GM18909 (cell line): Measurements from ENCODE around the gene SPTBN5.

Source experiments
- ATAC-seq: cut with Tn5 transposase; IDR thresholded peaks from one replicate; pipeline ENCODE4 v1.9.1; 2021; ENCODE audit warnings: mild to moderate bottlenecking; ENCODE audit not compliant: unreplicated experiment, poor library complexity

The SPTBN5 gene

DNA sequence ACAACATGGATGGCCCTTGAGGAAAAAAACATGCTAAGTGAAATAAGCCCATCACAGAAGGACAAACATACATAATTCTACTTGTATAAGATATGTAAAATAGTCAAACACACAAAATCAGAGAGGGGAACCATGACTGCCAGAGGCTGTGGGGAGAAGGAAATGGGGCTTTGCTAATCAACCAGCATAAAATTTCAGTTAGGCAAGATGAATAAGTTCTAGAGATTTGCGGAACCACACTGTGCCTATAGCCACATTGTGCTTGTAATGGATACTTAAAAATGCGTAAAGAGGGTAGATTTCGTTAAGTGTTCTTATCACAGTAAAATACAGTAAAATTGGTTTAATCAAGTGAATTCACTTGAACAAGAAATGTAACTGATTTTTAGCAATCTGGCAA, 33.7 kb upstream of the SPTBN5 start:
- no peak for ATAC-seq

- no peak for ATAC-seq
These were observed 32.6 kb upstream of the SPTBN5 start for GRCh38 chr15:41926185-41927056.

DNA sequence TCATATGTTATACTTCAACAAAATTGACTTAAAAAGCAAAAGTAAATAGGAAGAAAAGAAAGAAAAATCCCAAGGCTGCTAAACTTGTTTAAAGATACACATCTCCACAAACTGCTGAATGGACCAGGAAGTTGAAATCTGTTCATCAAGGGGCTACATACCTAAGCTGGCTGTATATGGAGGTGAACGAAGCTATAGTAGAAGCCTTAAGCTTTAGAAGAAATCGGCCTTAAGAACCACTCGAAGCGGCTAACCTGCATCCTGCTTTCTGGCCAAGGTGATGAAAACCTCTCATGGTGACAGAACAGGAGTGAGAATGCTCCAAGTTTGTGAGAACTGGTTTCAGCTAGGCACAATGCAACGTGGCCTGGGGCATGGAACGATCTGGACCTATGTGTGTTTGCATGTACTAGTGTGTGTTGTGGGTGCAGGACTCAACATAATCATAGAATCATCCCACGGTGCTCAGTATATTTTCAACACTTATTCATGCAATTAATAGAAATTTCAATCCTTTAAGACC, 31.3 kb upstream of the SPTBN5 start:
- ATAC-seq: no peak

DNA sequence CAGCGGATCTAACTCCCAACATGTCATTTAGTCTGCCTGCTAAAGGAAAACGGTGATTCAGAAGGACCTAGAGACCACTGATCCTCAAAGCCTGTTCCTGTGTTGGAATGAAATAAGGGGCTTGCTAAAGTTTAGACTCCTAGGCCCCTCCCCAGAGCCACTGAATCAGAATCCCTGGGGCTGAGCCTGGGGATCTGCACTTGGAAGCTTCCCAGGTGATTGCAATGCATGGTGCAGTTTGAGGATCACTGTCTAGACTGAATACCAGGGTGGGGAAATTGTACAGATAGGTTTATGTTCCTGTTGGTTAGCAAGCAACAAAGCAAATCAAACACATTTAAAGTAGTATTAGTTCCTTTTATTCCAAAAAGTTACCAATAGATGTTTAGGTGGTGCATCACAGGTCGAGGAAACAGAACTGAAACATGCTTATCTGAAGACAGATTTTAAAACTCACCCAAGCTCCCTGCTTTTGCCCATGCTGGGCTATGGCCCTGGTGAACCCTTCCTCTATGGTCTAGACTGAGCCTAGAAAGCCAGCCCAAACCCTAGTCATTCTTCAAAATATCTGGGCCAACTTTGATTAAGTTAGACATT, 29.6 kb upstream of the SPTBN5 start:
- no peak for ATAC-seq

DNA sequence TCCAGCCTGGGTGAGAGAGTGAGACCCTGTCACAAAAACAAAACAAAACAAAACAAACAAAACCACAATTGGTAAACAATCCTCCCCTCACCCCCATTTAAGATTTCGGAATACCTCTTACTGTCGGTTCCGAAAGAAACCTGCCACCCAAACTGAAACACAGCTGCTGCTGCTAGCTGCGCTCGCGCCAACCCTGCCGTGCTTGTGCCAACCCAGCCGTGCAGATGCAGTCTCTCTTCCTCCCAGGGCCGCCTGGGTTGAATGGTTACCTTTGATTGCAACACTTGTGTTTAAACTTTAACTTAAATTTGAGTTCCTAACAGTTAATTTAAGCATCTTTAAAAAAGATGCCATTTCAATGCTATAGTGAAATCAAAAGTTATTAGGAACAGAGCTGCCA, 28.5 kb upstream of the SPTBN5 start:
- no peak for ATAC-seq

DNA sequence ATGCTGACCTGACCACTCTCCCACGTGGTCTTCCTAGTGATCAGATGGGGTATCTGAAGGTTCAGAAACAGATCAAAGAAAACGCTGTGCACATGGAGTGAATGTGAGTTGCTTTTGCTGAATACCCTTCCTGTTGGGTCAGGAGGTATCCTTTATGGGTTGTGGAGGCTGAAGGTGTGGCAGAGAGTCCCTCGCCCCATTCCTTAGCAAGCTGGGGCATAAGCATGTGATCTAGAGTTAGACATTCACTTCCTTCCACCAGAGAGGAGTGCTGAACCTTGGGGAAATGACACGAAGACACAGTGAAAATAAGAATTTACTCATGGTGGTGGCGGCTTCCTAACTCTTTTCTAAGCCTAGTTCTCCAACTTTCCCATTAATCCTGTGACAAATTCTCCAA, 27.8 kb upstream of the SPTBN5 start:
- ATAC-seq: no peak

GRCh38 chr15:41921167-41921566, 27.3 kb upstream of the SPTBN5 start:
- ATAC-seq: no peak

- no peak for ATAC-seq
These were observed 26.2 kb upstream of the SPTBN5 start for GRCh38 chr15:41919954-41920538.

- ATAC-seq: no peak
These were observed 25.5 kb upstream of the SPTBN5 start for GRCh38 chr15:41919201-41919820.

- ATAC-seq: no peak
These were observed 24.8 kb upstream of the SPTBN5 start for GRCh38 chr15:41918506-41919126.

DNA sequence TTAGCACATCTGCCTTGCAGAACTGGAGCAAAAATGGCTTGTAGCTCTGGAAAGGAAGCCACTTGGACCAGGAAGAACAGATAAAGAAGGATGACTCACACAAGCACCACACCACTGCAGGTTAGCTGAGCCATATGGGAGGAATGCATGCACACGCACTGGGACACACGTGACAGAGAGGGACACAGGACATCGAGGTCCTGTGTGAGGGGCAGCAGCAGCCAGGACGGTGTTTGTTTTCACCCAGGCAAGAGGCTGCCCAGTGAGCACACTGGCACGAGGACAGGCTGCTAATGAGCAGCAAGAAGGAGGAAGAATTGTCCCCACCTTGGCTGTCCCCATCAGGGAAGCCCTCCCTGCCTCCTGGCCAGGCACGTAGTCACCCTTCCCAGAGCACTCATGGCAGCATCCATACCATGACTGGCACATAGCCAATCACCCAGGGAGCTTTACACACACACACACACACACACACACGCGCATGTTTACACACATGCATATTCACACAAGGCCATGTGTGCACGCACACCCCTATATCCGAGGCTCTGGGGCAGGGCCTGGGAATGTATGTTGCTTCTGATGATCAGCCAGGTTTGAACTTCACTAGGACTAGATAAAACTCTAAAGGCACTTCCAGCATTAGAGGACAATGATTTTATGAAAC, 24.0 kb upstream of the SPTBN5 start:
- no peak for ATAC-seq

GRCh38 chr15:41915255-41915994, 21.6 kb upstream of the SPTBN5 start:
- no peak for ATAC-seq

GRCh38 chr15:41914411-41914810, 20.6 kb upstream of the SPTBN5 start:
- ATAC-seq: no peak

DNA sequence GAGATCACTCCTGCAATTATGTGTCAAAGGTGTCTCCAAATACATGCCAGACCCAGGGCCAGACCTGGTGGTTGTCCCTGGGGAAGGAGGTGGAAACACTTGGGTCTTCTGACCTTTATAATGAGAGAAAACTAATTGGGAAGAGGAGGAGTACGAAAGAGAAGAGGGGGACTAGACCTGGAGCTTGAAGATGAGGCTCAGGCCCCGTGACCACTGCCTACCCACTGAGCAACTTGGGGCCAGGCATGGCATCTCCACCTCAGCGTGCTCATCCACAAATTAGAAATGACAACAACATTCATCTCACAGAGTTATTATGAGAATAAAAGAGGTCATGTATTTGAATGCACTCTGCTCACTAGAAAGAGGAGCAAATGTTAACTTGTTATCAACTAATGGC, 19.4 kb upstream of the SPTBN5 start:
- no peak for ATAC-seq

DNA sequence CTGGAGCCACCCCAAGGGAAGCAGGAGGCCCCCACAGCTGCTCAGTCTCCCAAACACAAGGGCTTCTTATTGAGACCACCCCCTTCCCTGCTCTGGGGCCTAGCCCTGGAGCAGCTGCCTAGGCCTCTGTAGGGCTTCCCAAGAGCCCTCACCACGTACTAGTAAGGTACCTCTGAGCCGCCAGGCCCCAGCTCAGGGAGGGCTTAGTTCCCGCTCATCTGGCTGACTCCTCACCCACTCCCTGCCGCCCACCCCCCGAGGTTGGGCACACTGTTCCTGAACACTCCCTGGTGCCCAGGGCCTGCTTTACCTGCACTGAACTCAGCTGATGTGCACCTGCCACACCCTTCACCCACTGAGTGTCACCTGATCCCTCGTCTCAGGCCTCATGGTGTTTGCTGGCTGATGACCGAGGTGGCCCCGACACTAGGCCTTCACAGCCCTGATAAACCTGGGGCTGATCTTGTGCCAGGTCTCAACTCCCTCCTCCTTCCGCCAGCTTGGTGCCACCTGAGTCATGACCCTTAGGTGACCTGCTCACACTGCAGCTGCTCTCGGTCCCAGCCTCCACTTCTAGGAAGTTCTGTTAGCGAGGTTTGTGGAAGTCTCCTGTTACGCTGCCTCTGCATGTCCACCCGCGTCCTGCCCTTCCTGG, 18.0 kb upstream of the SPTBN5 start:
- no peak for ATAC-seq

DNA sequence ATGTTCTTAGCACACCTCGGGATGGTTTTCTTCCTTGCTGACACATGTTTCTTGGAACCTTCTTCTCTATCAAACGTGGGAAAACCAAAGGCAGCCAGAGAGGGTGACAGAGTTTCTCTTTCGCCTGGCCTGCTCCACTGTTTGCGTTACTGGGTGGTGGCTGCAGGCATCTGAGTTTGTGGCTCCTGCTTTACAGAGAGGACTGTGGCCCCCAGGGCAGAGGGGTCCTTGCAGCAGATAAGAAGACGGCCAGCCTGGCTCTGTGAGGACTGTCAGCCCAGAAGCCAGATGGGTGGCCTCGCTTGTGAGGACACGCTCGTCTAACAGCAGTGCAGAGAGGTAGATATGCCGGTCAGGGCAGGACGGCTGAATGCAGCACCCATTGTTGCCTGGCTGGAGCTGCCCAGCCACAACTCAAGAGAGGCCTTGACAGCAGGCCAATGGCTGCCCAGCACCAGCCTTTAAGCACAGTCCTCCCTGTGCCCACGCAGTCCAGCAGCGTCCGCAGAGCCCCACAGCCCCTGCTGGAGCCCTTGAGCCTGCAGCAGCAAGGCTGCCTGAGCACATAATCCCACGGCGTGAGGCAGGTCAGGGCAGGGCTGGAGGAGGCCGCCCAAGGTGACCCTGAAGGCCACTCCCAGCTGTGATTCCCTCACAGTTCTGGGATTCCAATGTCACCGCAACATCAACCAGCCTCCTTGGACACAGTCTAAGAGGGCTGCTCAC, 15.0 kb upstream of the SPTBN5 start:
- ATAC-seq: no peak

DNA sequence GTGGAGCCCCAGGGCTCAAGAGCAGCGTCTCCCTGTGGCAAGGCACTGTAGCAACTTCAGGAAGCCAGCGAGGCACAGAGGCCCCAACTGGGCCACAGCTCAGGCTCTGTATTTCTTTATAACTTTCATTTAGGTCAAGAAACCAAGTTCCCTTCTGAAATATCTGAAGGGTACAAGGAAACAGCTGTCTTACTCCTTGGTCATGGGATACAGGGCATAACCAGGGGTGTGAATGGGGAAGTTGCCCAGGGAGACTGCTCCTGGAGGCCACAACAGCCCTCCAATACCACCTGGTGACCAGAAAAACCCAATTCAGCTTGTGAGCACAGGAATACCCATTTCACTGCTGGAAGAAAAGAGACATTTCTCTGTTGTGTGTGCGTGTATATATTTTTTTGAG, 13.3 kb upstream of the SPTBN5 start:
- no peak for ATAC-seq

DNA sequence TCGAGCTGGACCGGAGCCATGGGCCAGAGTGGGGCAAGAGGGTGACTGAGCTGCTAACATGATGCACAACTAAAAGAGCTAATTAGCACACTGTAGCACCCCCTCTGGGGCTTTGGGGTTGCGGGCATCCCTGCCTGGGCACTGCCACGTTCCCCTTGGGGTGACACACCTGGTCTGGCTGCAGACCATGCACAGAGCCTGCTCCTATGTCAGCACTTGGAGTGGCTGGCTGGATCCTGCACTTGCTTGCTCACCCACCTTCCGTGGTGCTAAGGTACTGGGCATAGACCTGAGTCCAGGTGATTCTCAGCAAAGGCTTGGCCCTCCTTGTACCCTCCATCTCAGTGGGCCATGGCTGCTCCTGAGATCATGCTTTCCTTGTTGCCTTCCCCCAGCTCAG, 12.8 kb upstream of the SPTBN5 start:
- ATAC-seq: no peak
